Endothelial cell (in vitro differentiated cells): ENCODE data around the gene ZNF850. TPM values are rescaled to one million over a fixed set of nuclear protein-coding genes. Genes with fewer than 3 reads are reported as not detected.
"Not testable (repeated sequence)": the region's sequence is repeated elsewhere in the genome, so short reads cannot be mapped to it uniquely, and the experiment has no call there.

ENCODE experiments used
- DNase-seq: peaks from one replicate; pipeline ENCODE4 v3.0.0; 2021; ENCODE audit warnings: low spot score
- H3K27ac Mint-ChIP-seq: one replicate; pipeline ENCODE4 v1.8.0; 2021; ENCODE audit warnings: mixed read lengths, inconsistent platforms; ENCODE audit not compliant: unreplicated experiment
- H3K27me3 Mint-ChIP-seq: one replicate; pipeline ENCODE4 v1.8.0; 2021; ENCODE audit warnings: mild to moderate bottlenecking, moderate library complexity, mixed read lengths, inconsistent platforms; ENCODE audit not compliant: unreplicated experiment
- H3K36me3 Mint-ChIP-seq: one replicate; pipeline ENCODE4 v1.8.0; 2021; ENCODE audit warnings: mild to moderate bottlenecking, low read depth, mixed read lengths, inconsistent platforms; ENCODE audit not compliant: unreplicated experiment
- H3K4me1 Mint-ChIP-seq: one replicate; pipeline ENCODE4 v1.8.0; 2021; ENCODE audit warnings: mild to moderate bottlenecking, mixed read lengths, inconsistent platforms; ENCODE audit not compliant: unreplicated experiment
- H3K4me3 Mint-ChIP-seq: one replicate; pipeline ENCODE4 v1.8.0; 2021; ENCODE audit warnings: mild to moderate bottlenecking, mixed read lengths, inconsistent platforms; ENCODE audit not compliant: unreplicated experiment
- H3K9me3 Mint-ChIP-seq: one replicate; pipeline ENCODE4 v1.8.0; 2021; ENCODE audit warnings: mixed read lengths, inconsistent platforms; ENCODE audit not compliant: unreplicated experiment
- CTCF ChIP-seq: fragments of 200-600 bp; sonication (generic); IDR thresholded peaks from one replicate; pipeline ENCODE4 v1.5.0; 2021; ENCODE audit warnings: antibody characterized with exemption; ENCODE audit not compliant: unreplicated experiment
- total RNA-seq: library from RNA; stranded (reverse); fragmentation: NEBNext Ultra II Directional; extraction: Animal tissue kit (Norgen Biotek cat#: 25700); gene quantifications from one replicate; pipeline ENCODE4 v1.2.1, GENCODE V29; 2021; ENCODE audit not compliant: unreplicated experiment

Gene ZNF850
- total RNA-seq, 1 donor from 2014 or later, result 7.0 TPM

GRCh38 chr19:36745870-36746269 lies 26.7 kb downstream of the ZNF850 start:
- no peak for TF ChIP-seq CTCF
- Mint-ChIP-seq H3K9me3 (peaks cover 69% of the 10 kb centered on the region), H3K36me3 (peaks cover 87% of the 10 kb centered on the region), H3K27ac (no peak overlapping the region), H3K4me3 (peak overlapping the region; percentile 25), H3K27me3 (peaks cover 2% of the 10 kb centered on the region), H3K4me1 (no peaks in the 10 kb centered on the region)
- no peak for DNase-seq

DNA sequence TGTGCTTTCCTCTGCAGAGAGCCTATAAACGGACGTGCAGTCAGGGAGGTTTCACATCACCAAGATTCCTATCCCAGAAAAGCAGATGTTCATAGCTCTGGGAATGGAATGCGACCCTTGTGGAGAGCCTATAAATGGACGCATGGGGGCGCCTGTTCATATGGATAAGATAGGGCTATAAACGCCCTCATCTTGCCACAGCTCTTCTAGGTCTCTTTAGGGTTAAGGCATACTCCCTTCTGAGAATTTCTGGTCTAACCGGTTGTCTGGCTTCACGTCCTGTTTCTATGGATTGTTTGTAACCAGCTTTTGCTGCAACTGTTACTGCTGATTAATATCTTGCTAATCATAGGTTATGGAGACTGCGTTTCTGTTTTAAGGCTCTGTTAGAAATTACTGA lies 36.4 kb downstream of the ZNF850 start:
- H3K27me3 Mint-ChIP-seq, H3K27ac Mint-ChIP-seq, DNase-seq, H3K4me1 Mint-ChIP-seq, H3K4me3 Mint-ChIP-seq: not testable (repeated sequence)
- peaks cover 63% of the 10 kb centered on the region for H3K9me3 Mint-ChIP-seq
- H3K36me3 Mint-ChIP-seq, result peaks cover 66% of the 10 kb centered on the region

DNA sequence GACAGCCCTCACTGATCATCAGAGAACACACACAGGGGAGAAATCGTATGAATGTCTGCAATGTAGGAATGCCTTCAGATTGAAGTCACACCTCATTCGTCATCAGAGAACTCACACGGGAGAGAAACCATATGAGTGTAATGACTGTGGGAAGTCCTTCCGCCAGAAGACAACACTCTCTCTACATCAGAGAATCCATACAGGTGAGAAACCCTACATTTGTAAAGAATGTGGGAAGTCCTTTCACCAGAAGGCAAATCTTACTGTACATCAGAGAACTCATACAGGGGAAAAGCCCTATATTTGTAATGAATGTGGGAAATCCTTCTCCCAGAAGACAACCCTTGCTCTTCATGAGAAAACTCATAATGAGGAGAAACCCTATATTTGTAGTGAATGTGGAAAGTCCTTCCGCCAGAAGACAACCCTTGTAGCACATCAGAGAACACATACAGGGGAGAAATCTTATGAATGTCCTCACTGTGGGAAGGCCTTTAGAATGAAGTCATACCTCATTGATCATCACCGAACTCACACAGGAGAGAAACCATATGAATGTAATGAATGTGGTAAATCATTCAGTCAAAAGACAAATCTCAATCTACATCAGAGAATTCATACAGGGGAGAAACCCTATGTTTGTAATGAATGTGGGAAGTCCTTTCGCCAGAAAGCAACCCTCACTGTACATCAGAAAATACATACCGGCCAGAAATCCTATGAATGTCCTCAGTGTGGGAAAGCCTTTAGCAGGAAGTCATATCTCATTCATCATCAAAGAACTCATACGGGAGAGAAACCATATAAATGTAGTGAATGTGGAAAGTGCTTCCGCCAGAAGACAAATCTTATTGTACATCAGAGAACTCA lies 52.7 kb downstream of the ZNF850 start:
- H3K27me3 Mint-ChIP-seq, result peaks cover 2% of the 10 kb centered on the region
- no peak overlapping the region for H3K27ac Mint-ChIP-seq
- H3K36me3 Mint-ChIP-seq, result peaks cover 73% of the 10 kb centered on the region
- H3K9me3 Mint-ChIP-seq, result peaks cover 46% of the 10 kb centered on the region
- no peaks in the 10 kb centered on the region for H3K4me1 Mint-ChIP-seq
- peak overlapping the region; percentile 87 for H3K4me3 Mint-ChIP-seq
- DNase-seq, result no peak
- TF ChIP-seq CTCF, result no peak

DNA sequence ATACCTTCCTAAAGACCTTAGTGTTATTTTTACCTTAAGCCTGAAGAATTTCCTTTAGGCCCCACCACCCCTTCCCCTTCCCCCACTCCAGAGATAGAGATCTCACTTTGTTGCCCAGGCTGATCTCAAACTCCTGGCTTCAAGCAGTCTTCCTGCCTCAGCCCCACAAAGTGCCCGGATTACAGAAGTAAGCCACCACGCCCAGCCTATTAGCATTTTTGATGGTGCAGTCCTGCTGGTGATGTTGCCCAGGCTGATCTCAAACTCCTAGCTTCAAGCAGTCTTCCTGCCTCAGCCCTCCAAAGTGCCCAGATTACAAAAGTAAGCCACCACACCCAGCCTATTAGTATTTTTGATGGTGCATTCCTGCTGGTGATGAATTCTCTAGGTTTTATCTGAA lies 63.2 kb downstream of the ZNF850 start:
- Mint-ChIP-seq H3K9me3 (peaks cover 48% of the 10 kb centered on the region), H3K4me3 (peak overlapping the region; percentile 82), H3K27me3 (peaks cover 5% of the 10 kb centered on the region), H3K4me1 (no peaks in the 10 kb centered on the region), H3K36me3 (peaks cover 84% of the 10 kb centered on the region), H3K27ac (no peak overlapping the region)
- no peak for DNase-seq
- TF ChIP-seq CTCF, result no peak

- no peak for DNase-seq
- H3K4me1 Mint-ChIP-seq, result no peaks in the 10 kb centered on the region
- peak overlapping the region; percentile 28 for H3K4me3 Mint-ChIP-seq
- no peak overlapping the region for H3K27ac Mint-ChIP-seq
- H3K36me3 Mint-ChIP-seq, result peaks cover 74% of the 10 kb centered on the region
- H3K9me3 Mint-ChIP-seq, result peaks cover 37% of the 10 kb centered on the region
- H3K27me3 Mint-ChIP-seq, result peaks cover 5% of the 10 kb centered on the region
- TF ChIP-seq CTCF, result no peak
Measured at GRCh38 chr19:36707134-36707533, 65.5 kb downstream of the ZNF850 start.
